ENCODE data around the gene BAIAP2.

DNA sequence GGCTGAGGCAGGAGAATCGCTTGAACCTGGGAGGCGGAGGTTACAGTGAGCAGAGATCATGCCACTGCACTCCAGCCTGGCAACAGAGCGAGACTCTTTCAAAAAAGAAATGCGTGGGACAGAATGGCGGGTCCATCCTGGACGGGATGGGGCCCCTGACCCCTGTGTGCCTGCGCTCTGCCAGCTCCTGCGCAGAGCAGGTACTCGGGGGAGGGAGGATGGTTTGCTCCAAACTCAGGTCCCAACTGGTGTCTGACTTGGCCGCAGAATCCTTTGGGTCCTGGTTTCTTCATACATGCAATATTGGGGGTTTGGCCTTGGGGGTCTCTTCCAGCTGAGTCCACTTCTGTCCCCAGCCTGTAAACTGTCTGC lies 33.0 kb upstream of the BAIAP2 start:
- TF ChIP-seq, protein P1, sequence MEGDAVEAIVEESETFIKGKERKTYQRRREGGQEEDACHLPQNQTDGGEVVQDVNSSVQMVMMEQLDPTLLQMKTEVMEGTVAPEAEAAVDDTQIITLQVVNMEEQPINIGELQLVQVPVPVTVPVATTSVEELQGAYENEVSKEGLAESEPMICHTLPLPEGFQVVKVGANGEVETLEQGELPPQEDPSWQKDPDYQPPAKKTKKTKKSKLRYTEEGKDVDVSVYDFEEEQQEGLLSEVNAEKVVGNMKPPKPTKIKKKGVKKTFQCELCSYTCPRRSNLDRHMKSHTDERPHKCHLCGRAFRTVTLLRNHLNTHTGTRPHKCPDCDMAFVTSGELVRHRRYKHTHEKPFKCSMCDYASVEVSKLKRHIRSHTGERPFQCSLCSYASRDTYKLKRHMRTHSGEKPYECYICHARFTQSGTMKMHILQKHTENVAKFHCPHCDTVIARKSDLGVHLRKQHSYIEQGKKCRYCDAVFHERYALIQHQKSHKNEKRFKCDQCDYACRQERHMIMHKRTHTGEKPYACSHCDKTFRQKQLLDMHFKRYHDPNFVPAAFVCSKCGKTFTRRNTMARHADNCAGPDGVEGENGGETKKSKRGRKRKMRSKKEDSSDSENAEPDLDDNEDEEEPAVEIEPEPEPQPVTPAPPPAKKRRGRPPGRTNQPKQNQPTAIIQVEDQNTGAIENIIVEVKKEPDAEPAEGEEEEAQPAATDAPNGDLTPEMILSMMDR (IDR thresholded peaks at IDR 0.05; ENCODE audit: insufficient read depth, low read length, poor library complexity, severe bottlenecking) = no peak
- no peak for TF ChIP-seq EZH2phosphoT487 (conservative IDR thresholded peaks at IDR 0.05; ENCODE audit: low read length)

Measured in SU-DHL-6 (cell line).